Lower lobe of right lung (tissue), 2 donors: ENCODE data around the gene GPN2. TPM values are rescaled to one million over a fixed set of nuclear protein-coding genes. Genes with fewer than 3 reads are reported as not detected.
A peak's percentile ranks its signal among the peaks of the same experiment; 100 is the strongest.

Experiments
- ATAC-seq, 2 donors: fragments of 200-7000 bp; cut with Tn5 transposase; one replicate each; pipeline ENCODE4 v1.9.1; 2020 to 2022; ENCODE audit warnings: mild to moderate bottlenecking in 2 of 2, moderate library complexity in 2 of 2
- DNase-seq: peaks from one replicate; pipeline ENCODE4 v3.0.0-alpha.2; 2020
- H3K27ac ChIP-seq: fragments of 200-600 bp; one replicate; pipeline ENCODE4 v1.8.0; 2022
- H3K27me3 ChIP-seq: fragments of 200-600 bp; one replicate; pipeline ENCODE4 v1.8.0; 2022; ENCODE audit warnings: low read depth
- H3K36me3 ChIP-seq: fragments of 200-600 bp; one replicate; pipeline ENCODE4 v1.8.0; 2022; ENCODE audit warnings: mild to moderate bottlenecking
- H3K4me1 ChIP-seq: fragments of 200-600 bp; one replicate; pipeline ENCODE4 v1.8.0; 2022
- H3K4me3 ChIP-seq: fragments of 200-600 bp; one replicate; pipeline ENCODE4 v1.8.0; 2022; ENCODE audit warnings: mild to moderate bottlenecking
- H3K9me3 ChIP-seq: fragments of 200-600 bp; one replicate; pipeline ENCODE4 v1.8.0; 2022
- intact Hi-C: fragments of 100-400 bp; cut with DNase I; formaldehyde crosslinking; loops from one replicate; pipeline ENCODE4 v1.11.0; 2022
- total RNA-seq: library from RNA; stranded (reverse); fragmentation: NEBNext Ultra II Directional; extraction: Animal tissue kit (Norgen Biotek cat#: 25700); gene quantifications from one replicate; pipeline ENCODE4 v1.2.1, GENCODE V29; 2021
- TF ChIP-seq, protein P1 (sequence below): fragments of 200-600 bp; IDR thresholded peaks from one replicate; pipeline ENCODE4 v1.8.0; 2022; ENCODE audit warnings: antibody characterized with exemption, mild to moderate bottlenecking
- donor health status: DM: no; HTN: yes; CAD: no; lungs with severe emphysema.

GPN2 gene
- total RNA-seq, 1 donor from 2014 or later = 25.9 TPM

GRCh38 chr1:26833432-26834405 lies 56.4 kb downstream of the GPN2 start:
- H3K27ac ChIP-seq = peak overlapping the region; percentile 58
- no peaks in the 10 kb centered on the region for H3K9me3 ChIP-seq
- peaks cover 69% of the 10 kb centered on the region for H3K36me3 ChIP-seq
- H3K4me1 ChIP-seq = peaks cover 25% of the 10 kb centered on the region
- peak; percentile 67 to 77 for ATAC-seq
- intact Hi-C loops = no loop called here
- H3K27me3 ChIP-seq = no peaks in the 10 kb centered on the region
- no peak overlapping the region for H3K4me3 ChIP-seq
- DNase-seq = peak; percentile 76
- TF ChIP-seq, protein P1, sequence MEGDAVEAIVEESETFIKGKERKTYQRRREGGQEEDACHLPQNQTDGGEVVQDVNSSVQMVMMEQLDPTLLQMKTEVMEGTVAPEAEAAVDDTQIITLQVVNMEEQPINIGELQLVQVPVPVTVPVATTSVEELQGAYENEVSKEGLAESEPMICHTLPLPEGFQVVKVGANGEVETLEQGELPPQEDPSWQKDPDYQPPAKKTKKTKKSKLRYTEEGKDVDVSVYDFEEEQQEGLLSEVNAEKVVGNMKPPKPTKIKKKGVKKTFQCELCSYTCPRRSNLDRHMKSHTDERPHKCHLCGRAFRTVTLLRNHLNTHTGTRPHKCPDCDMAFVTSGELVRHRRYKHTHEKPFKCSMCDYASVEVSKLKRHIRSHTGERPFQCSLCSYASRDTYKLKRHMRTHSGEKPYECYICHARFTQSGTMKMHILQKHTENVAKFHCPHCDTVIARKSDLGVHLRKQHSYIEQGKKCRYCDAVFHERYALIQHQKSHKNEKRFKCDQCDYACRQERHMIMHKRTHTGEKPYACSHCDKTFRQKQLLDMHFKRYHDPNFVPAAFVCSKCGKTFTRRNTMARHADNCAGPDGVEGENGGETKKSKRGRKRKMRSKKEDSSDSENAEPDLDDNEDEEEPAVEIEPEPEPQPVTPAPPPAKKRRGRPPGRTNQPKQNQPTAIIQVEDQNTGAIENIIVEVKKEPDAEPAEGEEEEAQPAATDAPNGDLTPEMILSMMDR = no peak

DNA sequence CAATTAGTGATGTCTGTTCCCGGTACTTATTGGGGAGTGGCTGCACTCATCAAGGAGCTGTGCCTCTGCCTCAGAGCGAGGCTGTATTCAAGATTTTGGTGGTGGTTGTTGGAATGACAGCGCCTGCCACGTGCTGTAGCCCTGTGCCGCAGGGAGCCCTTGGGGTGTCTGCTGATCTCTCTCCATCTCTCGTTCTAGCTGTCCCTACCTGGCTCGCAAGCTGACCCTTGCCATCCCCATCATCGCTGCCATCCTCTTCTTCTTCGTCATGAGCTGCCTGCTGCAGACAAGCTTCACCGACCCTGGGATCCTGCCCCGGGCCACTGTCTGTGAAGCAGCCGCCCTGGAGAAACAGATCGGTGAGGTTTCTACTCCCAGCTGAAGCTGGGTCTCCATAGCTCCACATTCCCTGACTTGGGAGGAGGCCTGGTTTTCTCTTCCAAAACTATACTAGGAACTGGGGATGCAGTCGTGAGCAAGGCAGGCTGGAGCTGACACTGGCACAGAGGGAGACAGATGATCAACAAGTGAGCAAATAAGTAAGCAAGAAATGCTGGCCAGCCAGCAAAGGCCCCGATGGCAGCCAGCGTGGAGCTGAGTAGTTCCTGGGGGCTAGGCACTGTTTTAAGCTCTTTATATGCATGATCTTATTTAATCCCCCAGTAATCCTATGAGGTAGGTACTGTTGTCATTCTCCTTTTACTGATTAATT lies 57.7 kb downstream of the GPN2 start:
- Histone ChIP-seq H3K4me3 (no peak overlapping the region), H3K36me3 (peaks cover 55% of the 10 kb centered on the region), H3K27ac (peak overlapping the region; percentile 31), H3K9me3 (no peaks in the 10 kb centered on the region), H3K27me3 (no peaks in the 10 kb centered on the region), H3K4me1 (peaks cover 38% of the 10 kb centered on the region)
- TF ChIP-seq, protein P1 = no peak
- DNase-seq (no peak), ATAC-seq (no peak)
- intact Hi-C loops = no loop called here

DNA sequence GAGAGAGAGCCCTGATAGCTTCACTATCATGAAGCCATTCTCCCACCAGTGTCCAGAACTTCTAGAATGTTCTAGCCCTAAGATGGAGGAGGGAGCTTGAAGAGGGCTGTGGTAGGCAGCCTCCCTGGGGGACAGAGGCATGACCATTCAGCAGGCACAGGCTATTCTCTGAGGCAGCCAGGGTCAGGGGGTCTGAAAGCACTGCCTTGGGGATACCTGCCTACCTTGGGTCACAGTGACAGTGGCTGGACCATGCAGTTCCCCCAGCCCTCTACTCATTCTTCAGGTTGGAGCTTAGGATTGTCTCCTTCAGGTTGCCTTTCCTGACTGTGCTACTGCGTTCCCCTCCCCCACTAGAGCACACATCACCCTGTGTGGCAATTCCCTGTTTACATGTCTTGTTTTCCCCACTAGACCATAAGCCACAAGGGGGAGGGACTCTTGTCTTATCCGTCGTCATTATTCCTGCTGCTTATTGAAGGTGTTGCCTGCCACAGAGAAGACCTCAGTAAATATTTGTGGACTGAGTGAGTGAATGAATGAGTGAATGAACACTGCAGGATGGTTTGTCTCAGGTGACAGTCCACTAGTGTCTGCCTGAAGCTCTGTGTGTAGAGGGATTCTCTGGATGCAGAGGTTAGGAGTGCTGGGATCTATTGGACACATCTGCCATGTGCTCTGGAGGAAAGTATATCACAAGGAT lies 58.4 kb downstream of the GPN2 start:
- DNase-seq (no peak), ATAC-seq (peak in 1 of 2 donors; percentile 53)
- intact Hi-C loops = no loop called here
- Histone ChIP-seq H3K27ac (peak overlapping the region; percentile 31), H3K27me3 (no peaks in the 10 kb centered on the region), H3K36me3 (peaks cover 54% of the 10 kb centered on the region), H3K4me1 (peaks cover 40% of the 10 kb centered on the region), H3K4me3 (no peak overlapping the region), H3K9me3 (no peaks in the 10 kb centered on the region)
- TF ChIP-seq, protein P1 = no peak

GRCh38 chr1:26831059-26831458 lies 59.0 kb downstream of the GPN2 start:
- H3K4me3 ChIP-seq = no peak overlapping the region
- peaks cover 49% of the 10 kb centered on the region for H3K36me3 ChIP-seq
- no peak for ATAC-seq
- no peak for DNase-seq
- H3K4me1 ChIP-seq = peaks cover 41% of the 10 kb centered on the region
- TF ChIP-seq, protein P1 = no peak
- intact Hi-C loops = no loop called here
- no peaks in the 10 kb centered on the region for H3K9me3 ChIP-seq
- H3K27ac ChIP-seq = peak overlapping the region; percentile 31
- H3K27me3 ChIP-seq = no peaks in the 10 kb centered on the region

- Histone ChIP-seq H3K4me1 (peaks cover 47% of the 10 kb centered on the region), H3K9me3 (no peaks in the 10 kb centered on the region), H3K4me3 (peak overlapping the region; percentile 8), H3K36me3 (peaks cover 32% of the 10 kb centered on the region), H3K27me3 (no peaks in the 10 kb centered on the region), H3K27ac (no peak overlapping the region)
- TF ChIP-seq, protein P1 = no peak
- intact Hi-C loops = no loop called here
- no peak for ATAC-seq
- DNase-seq = no peak
Observed at GRCh38 chr1:26829184-26829911, 60.7 kb downstream of the GPN2 start.
